MM.1S (cell line): ENCODE measurements around the gene MRPL53.

Source experiments
- CTCF ChIP-seq: fragments of 300-600 bp; sonication (generic); IDR thresholded peaks from 2 replicates; pipeline ENCODE4 v1.5.1; 2016; ENCODE audit warnings: antibody characterized with exemption, low read length, mixed read lengths
- EZH2 ChIP-seq: fragments of 300-600 bp; sonication (generic); optimal IDR thresholded peaks from 2 replicates; pipeline ENCODE3; 2017; ENCODE audit warnings: low read depth, mild to moderate bottlenecking, antibody characterized with exemption, low read length, mixed read lengths

GRCh38 chr2:74438248-74438647, 34.2 kb downstream of the MRPL53 start:
- TF ChIP-seq CTCF (no peak), EZH2 (no peak)
